ENCODE measurements around the gene XKRX. TPM values are rescaled to one million over a fixed set of nuclear protein-coding genes. Genes with fewer than 3 reads are reported as not detected.

Gene XKRX
- polyA plus RNA-seq, 1 experiment = 0.36 TPM

GRCh38 chrX:100864657-100865391 is 63.9 kb downstream of the XKRX start:
- TF ChIP-seq CTCF (IDR thresholded peaks at IDR 0.05; ENCODE audit: low read depth, low read length) = no peak
- ChIA-PET POLR2A (interaction anchor here (0.6 kb wide), 1 partner anchor 179 kb away, joined by 8 read pairs; no protein-coding TSS in a partner anchor), CTCF (interaction anchor here (0.5 to 1.1 kb wide), 2 partner anchors 180 to 198 kb away, joined by 3 to 4 read pairs; no protein-coding TSS in a partner anchor)
- Histone ChIP-seq H3K4me3 (ENCODE audit: low read depth, low read length) (no peak overlapping the region), H3K9me3 (ENCODE audit: control insufficient read depth, insufficient read depth, low read length) (no peaks in the 10 kb centered on the region), H3K27me3 (ENCODE audit: control insufficient read depth, insufficient read depth, low read length) (no peaks in the 10 kb centered on the region), H3K27ac (ENCODE audit: low read depth, low read length) (no peak overlapping the region)
- DNase-seq (ENCODE audit: low read depth, low spot score) = no peak

Other genes with a start within 250 kb of the XKRX start
- gene SYTL4, start 196.8 kb downstream of the XKRX start, polyA plus RNA-seq (2011; rRNA removed) = 4.3 and 5.3 TPM in 2 replicates
- 22.0 and 22.3 TPM in 2 replicates for gene CSTF2, start 108.5 kb downstream of the XKRX start, polyA plus RNA-seq (2011; rRNA removed)
- not detected in 2 replicates for gene NOX1, start 54.6 kb downstream of the XKRX start, polyA plus RNA-seq (2011; rRNA removed)
- gene ARL13A, start 40.8 kb upstream of the XKRX start, polyA plus RNA-seq (2011; rRNA removed) = 0.09 and 0.24 TPM in 2 replicates
- gene TRMT2B, start 123.2 kb upstream of the XKRX start, polyA plus RNA-seq (2011; rRNA removed) = 12.1 and 14.2 TPM in 2 replicates
- 54.9 and 58.6 TPM in 2 replicates for gene TMEM35A, start 150.0 kb upstream of the XKRX start, polyA plus RNA-seq (2011; rRNA removed)
- 3.7 and 5.0 TPM in 2 replicates for gene CENPI, start 169.3 kb upstream of the XKRX start, polyA plus RNA-seq (2011; rRNA removed)

All from AG04450 (cell line).